ENCODE data around the gene PALB2.
"Not testable (repeated sequence)": the region's sequence is repeated elsewhere in the genome, so short reads cannot be mapped to it uniquely, and the experiment has no call there.

Gene PALB2

DNA sequence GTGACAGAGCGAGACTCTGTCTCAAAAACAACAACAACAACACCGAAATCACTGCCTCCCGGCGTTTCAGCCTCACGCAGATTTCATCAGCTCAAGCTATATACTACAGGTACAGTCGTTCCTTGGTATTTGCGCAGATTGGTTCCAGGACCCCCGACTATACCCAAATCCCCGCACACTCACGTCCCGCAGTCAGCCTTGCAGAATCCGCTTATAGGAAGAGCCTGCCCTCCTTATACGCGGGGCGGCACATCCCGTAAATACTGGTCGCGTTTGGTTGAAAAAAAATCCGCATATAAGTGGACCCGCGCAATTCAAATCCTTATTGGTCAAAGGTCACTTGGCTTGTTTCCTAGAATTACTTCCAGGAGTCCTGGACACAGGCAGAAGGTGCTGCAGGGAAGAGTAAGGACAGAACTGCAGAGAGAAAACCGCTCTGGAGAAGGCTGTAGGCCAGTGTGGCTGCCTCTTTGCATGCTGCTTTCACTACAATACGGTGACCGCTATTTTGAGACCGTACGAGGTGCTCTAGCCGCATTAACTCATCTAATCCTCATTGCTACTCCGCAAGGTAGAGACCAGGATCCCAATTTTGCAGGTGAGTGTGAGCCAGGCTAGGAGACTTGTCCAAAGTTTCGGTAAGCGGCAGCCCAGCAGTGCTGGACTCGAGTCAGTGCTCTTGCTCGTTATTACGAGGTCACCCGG, 45.7 kb downstream of the PALB2 start:
- DNase-seq (ENCODE audit: low read depth) = no peak
- TF ChIP-seq CTCF (conservative IDR thresholded peaks at IDR 0.05; ENCODE audit: low read length) = no peak
- H3K4me3 ChIP-seq (ENCODE audit: low read length) = peak overlapping the region; percentile 98

GRCh38 chr16:23594186-23594585, 46.9 kb downstream of the PALB2 start:
- no peak overlapping the region for H3K4me3 ChIP-seq (ENCODE audit: low read length)
- TF ChIP-seq CTCF (conservative IDR thresholded peaks at IDR 0.05; ENCODE audit: low read length) = no peak
- no peak for DNase-seq (ENCODE audit: low read depth)

- no peak for TF ChIP-seq CTCF (conservative IDR thresholded peaks at IDR 0.05; ENCODE audit: low read length)
- DNase-seq (ENCODE audit: low read depth) = no peak
- H3K4me3 ChIP-seq (ENCODE audit: low read length) = no peak overlapping the region
Observed at GRCh38 chr16:23590181-23590580, 50.9 kb downstream of the PALB2 start.

GRCh38 chr16:23587726-23588125, 53.4 kb downstream of the PALB2 start:
- H3K4me3 ChIP-seq (ENCODE audit: low read length) = no peak overlapping the region
- no peak for TF ChIP-seq CTCF (conservative IDR thresholded peaks at IDR 0.05; ENCODE audit: low read length)
- DNase-seq (ENCODE audit: low read depth) = peak; percentile 90

DNA sequence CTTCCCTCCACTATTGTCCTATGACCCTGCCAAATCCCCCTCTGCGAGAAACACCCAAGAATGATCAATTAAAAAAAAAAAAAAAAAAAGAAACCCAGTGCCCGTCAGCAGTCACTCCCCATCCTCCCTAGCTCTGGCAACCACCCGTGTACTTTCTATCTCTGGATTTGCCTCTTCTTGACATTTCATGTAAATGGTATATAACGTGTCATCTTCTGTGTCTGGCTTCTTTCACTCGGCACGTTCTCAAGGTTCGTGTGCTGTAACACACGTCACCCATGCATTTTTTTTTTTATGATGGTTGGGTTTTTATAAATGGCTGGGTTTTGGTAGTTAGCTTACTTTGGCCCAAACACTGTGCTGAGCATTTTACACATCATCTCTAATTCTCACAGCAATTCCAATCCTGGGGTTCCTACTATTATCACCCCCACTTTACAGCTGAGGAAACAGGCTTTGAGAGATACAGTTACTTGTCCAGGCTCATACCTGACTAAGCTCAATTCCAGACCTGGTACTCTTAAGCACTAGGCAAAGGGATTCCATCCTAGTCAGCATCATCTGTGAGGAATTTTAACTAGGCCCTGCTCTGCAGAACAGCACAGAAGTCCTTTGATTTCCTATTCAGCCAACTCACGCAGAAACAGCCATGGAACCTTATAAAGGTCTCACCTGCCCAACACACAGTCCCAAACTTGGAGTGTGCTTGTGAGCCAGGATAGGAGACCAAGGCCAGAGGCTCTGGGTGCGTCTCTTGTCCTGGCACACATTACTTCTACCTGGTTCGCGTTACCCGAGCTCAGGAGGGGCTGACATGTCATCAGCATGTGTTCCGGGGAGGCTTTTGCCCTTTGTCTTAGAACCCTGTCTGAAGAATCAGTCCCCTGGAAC, 56.7 kb downstream of the PALB2 start:
- no peak overlapping the region for H3K4me3 ChIP-seq (ENCODE audit: low read length)
- no peak for TF ChIP-seq CTCF (conservative IDR thresholded peaks at IDR 0.05; ENCODE audit: low read length)
- no peak for DNase-seq (ENCODE audit: low read depth)

DNA sequence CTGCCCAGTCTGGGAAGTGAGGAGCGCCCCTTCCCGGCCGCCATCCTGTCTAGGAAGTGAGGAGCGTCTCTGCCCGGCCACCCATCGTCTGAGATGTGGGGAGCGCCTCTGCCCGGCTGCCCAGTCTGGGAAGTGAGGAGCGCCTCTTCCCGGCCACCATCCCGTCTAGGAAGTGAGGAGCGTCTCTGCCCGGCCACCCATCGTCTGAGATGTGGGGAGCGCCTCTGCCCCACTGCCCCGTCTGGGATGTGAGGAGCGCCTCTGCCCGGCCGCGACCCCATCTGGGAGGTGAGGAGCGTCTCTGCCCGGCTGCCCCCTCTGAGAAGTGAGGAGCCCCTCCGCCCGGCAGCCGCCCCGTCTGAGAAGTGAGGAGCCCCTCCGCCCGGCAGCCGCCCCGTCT, 57.8 kb downstream of the PALB2 start:
- not testable (repeated sequence) for H3K4me3 ChIP-seq (ENCODE audit: low read length); DNase-seq (ENCODE audit: low read depth)

GRCh38 chr16:23581764-23582163, 59.3 kb downstream of the PALB2 start:
- H3K4me3 ChIP-seq (ENCODE audit: low read length) = no peak overlapping the region
- no peak for TF ChIP-seq CTCF (conservative IDR thresholded peaks at IDR 0.05; ENCODE audit: low read length)
- DNase-seq (ENCODE audit: low read depth) = no peak

Measured in AG10803 (cell line).